Amygdala (tissue), 56 donors: ENCODE data around the gene LRP4.
A peak's percentile ranks its signal among the peaks of the same experiment; 100 is the strongest.
"Not testable (repeated sequence)": the region's sequence is repeated elsewhere in the genome, so short reads cannot be mapped to it uniquely, and the experiment has no call there.

ENCODE experiments used
- DNase-seq, 56 donors: peaks; one replicate each; lab custom pipeline; 2025; lab: John Stamatoyannopoulos, UW

Gene LRP4

DNA sequence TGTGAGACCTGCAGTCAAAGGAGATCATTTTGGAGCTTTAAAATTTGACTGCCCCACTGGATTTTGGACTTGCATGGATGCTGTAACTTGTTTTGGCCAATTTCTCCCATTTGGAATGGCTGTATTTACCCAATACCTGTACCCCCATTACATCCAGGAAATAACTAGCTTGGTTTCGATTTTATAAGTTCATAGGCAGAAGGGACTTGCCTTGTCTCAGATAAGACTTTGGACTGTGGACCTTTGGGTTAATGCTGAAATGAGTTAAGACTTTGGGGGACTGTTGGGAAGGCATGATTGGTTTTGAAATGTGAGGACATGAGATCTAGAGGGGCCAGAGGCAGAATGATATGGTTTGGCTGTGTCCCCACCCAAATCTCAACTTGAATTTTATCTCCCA, 10.4 kb upstream of the LRP4 start:
- not testable (repeated sequence) for DNase-seq

DNA sequence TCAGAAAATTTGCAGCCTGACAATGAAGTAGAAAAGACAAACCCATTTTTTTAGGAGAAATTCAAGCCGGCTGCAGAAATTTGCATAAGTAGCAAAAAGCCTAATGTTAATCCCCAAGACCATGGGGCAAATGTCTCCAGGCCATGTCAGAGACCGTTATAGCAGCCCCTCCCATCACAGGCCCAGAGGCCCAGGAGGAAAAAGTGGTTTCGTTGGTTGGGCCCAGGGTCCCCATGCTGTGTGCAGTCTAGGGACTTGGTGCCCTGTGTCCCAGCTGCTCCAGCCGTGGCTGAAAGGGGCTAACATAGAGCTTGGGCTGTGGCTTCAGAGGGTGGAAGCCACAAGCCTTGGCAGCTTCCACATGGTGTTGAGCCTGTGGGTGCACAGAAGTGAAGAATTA, 9.6 kb upstream of the LRP4 start:
- not testable (repeated sequence) for DNase-seq

DNA sequence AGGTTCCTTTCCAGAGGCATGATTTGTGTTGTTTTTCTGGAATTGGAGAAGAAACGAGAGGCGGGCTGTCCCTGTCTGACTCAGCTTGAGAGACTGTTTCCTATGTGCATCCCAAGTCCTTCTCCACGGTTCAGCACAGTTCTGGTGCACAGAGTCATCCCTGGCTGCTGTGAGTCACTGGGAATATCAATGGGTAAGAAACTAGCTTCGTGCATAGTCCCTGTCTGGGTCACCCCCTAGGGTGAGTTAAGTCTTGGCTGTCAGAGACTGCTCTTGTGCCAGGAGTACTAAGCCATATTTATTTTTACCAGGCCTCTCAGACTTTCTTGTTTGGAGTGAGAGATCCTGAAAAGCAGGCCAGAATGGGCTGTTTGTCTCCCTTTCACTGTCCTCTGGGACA, 2.4 kb upstream of the LRP4 start:
- DNase-seq = peak in 5 of 56 donors; percentile 19 to 39 (median 28)

DNA sequence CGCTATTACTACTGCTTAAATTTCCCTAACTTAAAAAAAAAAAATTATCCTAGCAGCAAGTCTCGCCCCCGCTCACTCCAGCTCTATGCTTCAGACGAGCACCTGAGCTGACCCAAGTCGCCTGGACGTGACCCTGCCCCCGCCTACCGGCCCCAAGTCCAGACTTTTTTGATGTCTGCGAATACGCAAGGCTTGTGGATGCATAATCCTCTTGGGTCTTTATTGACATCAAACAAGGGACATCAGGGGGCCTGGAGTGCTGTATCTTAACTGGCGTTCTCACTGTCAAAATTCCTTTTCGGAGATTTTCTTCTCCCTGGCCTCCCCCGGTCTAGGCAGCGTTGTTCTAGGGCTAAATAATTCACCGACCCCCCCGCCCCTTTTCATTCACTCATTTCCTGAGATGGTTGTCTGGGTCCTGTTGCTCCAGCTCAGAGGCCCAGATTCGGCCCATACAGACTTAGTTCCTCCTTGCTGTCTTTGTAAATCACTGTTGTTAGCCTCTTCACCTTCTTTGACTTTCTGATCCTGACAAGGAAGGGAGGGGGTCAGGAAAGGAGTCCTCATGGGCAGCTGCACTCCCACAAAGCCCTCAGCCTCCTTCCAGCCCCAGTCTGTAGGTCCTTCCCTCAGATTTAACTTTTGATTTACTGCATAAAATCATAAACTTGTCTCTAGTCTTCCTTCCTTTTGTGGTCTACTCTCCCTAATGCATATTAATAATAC, 601 bp upstream of the LRP4 start:
- DNase-seq = no peak

DNA sequence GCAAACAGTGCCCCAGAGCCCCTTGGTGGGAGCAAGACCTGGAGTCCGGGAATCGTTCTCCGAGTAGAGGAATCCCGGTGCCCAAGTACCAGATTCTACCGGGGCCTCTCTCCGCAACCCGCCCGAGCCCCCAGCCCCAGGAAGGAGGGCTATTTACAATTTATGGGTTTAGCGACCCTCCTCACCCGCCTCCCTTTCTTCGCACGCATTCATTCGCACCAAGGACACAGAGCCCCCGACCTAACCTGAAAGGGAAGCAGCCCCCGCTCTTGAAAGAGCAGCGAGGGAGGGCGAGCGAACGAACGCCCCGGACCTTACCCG, 628 bp downstream of the LRP4 start:
- no peak for DNase-seq

DNA sequence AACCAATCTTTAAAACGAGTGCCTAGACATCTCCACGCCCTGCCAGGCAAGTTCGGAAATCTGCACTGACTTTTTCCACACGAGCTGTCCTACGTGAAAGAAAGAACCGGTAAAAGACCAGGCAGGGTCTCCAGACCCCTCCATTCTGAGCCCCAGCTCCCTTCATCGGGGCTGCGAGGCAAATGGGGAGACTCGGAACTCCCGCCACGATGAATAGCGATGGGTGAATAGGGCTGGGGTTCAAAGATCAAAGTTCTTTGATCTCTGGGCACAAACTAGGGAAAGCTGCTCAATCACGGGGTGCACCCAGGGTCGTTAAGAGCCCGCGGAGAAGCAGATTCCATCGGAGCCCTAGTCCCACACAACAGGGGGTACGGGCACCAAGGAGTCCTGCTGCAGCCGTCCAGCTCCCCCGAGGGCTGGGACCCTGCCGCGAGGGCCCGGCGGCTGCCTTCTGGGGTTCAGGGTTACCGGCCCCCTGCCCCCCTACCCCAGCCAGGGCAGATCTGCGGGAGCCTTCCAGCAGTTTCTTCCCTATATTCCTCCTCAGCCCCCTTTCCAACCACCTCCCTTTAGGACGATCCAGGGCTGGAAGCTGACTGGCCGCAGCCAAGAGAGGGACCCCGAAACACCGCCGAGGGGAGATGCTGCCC, 1.1 kb downstream of the LRP4 start:
- DNase-seq = no peak

DNA sequence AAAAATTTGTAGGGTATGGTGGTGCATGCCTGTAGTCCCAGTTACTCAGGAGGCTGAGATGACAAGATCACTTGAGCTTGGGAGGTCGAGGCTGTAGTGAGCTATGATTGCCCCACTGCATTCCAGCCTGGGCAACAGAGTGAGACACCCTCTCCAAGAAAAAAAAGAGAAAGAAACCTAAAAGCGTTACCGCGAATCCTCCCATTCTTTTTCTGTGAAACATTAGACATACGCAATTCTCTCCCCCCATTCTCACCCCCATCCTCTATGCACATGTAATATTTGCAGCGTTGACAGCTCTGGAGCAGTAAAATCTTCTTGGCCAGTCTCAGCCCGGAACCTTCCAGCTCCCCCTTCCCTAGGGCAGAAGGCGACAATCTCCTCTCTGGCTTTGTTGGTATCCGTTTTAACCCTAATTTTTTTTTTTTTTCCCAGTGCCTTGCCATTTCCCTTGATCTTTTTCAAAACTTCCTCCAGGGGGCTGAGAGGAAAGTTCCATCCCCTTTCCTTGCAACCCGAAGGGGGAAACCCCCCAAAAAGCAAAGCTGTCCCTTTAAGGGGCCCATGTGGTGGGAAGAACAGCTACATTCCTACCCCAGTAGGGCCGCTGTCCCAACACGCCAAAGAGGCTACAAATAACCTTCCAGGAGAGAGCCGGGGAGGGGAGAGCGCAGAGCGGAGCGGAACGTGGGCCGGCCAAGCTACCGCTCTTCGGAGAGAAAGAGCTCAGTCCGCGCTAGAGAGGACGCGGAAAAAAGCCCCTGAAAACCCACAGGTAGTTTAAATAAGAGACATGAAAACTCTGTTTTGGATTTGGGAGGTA, 1.9 kb downstream of the LRP4 start:
- DNase-seq = peak in 16 of 56 donors; percentile 15 to 55 (median 33)

DNA sequence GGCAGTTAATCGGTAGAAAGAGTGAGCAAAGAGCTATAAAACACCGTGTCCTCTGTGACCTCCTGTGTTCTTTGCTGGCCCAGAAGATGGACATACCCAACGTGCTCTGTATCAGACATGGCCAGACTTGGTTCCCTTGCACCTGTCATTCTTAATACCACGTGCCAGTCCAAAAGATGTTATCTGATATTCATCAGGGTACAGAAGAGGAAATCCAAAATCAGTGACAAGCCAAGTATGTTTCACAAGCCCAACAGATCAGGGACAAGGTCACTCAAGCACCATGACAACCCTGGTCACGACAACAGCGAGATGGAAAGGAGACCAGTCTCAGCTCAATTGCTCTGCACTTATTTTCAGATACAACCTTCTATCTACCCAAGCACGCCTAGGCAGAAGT, 3.4 kb downstream of the LRP4 start:
- no peak for DNase-seq

DNA sequence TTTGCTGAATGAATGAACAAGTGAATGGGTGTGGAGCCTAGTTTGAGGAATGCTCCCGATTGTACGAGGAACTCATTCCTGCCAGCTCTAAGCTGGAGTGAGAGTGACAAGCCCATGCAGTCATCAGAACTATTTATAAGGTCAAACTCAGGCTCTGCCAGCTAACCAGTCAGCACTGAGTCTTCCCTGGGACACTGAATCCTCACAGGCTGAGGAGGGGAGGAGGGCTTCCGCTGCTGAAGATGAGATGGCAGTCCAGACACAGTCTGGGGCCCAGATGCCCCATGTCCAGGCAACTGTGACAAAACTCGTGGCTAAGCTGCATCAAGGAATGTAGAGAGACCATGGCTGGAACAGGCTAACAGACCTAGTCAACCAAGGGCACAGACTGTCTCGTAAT, 4.0 kb downstream of the LRP4 start:
- peak in 7 of 56 donors; percentile 14 to 43 (median 31) for DNase-seq

DNA sequence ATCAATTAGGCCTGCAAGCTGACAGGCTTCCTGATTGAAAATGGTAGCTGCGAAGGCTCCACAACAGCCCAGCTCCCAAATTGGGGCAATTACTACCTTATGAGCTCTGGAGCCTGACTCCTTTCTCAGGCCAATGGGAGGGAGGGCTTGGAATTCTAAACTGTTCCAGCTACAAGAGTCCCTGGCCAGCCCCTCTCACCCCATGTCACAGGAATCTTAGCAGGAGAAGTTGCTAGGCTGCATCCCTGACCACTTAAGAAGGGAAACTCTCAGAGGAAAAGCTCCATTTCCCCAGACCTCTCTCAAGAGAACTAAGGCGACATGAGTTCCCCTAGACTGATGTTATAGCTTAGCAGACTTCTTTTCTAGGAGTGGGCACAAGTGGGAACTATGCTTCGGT, 4.9 kb downstream of the LRP4 start:
- peak in 4 of 56 donors; percentile 24 to 34 (median 28) for DNase-seq

DNA sequence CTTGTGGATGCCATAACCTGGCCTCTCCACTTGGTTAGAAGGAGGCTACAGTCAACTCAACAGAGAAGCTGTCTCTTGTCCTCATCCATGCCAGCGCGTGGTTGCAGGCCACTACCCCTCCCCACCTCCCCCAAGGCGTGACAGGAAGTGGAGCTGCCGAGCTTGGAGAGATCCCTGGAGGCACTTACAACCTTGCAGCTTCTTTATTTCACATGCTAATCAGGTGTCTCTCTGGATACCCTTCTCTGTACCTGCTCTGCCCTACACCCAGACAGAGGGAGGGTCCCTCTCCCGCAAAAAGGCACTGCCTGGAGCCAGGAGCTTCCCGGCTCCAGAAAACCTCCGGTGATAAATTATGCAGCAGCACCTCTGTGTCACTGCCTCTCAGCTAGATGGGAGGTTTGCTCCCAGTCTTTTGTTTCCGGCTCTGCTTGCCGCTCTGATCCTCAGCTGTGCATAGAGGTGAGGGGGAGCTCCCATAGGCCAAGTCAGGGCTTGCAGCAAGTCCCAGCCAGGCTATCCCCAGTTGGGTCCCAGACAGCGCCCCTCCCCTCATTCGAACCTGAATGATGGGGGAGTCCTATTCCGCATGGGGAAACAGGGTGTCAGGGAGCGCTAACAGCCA, 5.7 kb downstream of the LRP4 start:
- peak in 17 of 56 donors; percentile 9 to 64 (median 36) for DNase-seq

DNA sequence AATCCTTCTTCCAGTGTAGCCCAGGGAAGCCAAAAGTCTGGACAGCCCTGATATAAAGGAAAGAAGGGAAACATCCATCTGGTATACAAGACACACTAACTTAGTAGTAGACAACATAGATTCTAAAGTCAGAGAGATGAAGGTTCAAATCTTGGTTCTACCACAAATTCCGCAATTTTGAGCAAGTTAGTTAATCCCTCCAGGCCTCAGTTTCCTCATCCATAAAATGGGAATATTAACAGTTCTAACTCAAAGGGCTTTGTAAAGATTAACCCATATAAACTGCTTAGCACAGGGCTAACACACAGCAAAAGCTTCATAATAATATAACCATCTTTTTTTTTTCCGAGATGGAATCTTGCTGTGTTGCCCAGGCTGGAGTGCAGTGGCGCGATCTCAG, 10.7 kb downstream of the LRP4 start:
- DNase-seq = no peak

DNA sequence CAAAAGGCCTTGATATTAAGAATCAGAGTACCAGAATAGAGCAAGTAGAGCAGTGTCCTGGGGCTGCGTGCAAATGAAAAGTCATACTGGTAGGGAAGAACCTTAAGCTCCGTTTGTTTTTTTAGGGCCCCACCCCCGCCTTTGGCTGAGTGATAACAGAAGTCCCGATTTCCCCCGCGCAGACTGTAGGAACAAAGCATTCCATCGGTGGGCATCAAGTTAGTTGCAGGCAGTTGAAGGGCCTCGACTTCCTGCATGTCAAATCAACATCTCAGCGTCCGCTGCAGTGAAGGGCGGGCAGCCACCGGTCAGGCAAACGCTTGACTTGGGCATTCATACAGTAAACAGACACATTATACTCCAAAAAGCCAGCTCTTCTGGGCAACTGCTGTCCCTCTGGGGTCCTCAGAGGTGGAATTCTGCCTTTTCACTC, 11.7 kb downstream of the LRP4 start:
- peak in 12 of 56 donors; percentile 10 to 64 (median 36) for DNase-seq

DNA sequence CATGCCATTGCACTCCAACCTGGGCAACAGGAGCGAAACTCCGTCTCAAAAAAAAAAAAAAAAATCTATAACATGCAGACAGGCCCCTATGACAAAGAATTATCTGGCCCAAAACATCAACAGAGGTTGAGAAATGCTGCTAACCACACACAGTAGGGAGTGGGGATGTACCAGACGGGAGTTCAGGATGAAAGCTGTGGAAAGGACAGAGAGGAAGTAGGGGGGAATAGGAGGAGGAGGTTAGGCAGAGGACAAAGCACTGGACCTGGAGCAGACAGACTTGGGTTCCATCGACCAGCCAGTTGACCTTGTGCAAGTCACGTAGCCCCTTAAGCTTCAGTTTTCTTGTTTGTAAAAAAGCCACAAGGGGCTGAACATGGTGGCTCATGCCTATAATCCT, 12.5 kb downstream of the LRP4 start:
- DNase-seq = no peak

DNA sequence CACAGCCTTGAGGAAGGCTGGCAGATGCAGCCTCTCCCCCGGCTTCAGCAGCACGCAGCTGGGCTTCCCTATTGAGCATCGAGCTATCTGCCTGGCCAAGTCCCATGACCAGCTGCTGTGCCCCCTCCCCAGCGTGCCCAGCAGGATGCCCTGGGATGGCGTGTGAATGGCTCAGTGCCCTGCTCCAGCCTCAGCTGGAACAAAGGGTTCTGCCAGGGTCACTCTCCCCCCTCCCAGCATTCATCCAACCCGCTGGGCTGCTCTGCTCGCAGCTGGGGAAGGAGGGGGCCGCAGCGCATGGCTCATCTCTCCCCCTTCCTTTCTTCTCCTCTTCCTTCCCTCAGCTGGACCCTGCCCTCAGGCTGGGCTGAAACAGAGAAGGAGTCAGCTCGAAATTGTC, 14.5 kb downstream of the LRP4 start:
- peak in 55 of 56 donors; percentile 32 to 99 (median 93) for DNase-seq

DNA sequence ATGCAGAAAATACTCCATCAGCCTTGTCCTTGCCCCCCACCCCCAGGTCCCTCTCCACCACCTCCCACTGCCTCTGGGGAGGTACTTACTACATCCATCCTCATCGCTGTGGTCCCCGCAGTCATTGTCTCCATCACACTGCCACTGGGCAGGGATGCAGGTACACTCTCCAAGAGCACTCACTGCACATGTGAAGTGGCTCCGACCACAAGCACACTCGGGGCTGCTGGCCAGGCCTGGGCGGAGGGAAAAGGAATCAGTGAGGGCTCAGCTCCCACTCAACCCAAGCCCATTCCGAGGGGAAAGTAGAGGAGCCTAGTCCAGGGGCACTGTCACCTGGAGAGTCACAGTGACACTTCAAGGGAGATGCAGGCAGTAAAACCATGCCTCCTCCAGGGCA, 15.7 kb downstream of the LRP4 start:
- no peak for DNase-seq

DNA sequence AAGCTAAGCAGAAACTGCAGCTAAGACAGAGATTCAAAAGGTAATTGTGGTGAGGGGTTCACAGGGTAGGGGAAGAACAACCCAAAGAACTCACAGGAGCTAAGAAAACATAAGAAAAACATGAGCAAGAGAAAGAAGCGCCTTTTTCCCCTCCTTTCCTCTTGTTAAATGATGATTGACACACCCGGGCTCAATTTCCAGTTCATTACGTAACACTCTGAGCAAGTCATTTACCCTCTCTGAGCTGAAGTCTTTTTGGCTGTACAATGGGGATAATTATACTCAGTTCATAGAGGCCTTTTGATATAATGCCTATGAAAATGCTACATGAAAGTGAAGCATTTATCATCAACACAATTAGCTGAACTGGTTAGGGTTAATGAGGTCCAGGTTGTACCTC, 17.2 kb downstream of the LRP4 start:
- peak in 4 of 56 donors; percentile 12 to 47 (median 29) for DNase-seq

DNA sequence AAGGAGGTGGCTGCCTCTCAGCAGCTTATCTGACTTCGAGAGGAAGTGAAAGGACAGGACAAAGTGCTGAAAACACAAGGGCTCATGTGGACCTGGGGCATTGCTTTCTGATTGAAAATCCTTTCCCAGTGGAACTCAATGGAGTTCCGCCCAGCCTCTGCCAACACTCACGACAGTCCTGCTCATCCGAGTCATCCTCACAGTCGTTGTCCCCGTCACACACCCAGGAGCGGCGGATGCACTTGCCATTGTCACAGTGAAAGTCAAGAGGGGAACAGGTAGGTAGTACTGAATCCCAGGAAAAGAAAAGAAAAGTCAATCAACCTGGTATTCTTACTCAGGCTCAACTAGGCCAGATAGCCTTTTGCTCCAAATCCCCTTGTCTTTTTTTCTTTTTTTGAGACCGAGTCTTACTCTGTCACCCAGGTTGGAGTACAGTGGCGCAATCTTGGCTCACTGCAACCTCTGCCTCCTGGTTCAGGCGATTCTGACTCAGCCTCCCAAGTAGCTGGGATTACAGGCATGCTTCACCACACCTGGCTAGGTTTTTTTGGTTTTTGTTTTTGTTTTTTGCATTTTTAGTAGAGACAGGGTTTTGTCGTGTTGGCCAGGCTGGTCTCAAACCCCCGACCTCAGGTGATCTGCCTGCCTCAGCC, 18.1 kb downstream of the LRP4 start:
- no peak for DNase-seq

DNA sequence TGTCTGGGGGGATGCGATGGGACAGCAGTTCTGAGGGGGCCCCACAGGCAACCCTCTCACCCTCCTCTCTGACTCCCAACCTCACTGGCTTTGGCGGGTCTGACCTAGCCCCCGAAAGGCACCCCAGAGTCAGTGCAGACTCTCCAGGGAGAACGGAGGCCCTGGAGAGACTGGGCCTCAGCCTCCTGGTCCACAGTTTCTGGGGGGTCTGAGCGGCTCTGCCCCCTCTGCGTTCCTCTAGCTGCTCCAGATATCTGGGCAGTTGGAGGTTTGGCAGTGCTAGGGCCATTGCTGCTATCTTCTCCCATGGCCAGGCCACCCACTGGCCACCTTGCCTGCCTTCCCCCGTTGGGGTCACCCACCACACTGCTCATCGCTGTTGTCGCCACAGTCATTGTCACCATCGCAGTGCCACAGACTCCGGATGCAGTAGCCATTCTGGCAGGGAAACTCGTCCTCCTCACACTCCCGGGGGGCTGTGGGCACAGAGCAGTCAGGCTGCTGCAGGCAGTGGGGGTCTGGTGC, 18.8 kb downstream of the LRP4 start:
- no peak for DNase-seq

DNA sequence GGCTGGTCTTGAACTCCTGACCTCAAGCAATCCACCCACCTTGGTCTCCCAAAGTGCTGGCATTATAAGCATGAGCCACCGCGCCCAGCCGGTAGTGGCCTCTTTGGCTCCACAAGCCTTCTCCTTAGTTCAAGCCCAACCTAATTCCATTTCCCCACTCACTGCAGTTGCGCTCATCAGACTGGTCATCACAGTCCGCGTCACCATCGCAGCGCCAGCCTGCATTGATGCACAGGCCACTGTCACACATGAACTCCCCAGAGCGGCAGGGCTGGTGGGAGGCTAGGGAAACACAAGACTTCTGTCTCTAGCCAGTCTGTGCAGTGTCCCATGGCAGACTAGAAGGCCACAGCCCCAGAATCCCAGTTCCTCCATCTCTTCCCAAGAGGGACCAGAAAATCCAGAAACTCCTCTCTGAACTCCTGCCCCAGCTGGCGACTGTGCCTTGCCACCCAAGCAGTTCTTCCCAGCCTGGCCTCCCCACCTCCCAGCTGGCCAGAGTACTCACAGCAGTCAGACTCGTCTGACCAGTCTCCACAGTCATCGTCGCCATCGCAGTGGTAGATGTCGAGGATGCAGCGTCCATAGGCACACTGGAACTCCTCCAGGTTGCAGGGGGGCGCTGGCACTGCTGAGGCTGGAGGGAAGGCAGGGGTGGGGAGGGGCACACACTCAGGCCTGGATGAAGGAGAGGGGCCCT, 19.8 kb downstream of the LRP4 start:
- no peak for DNase-seq
